ENCODE measurements around the gene DLX2.

The DLX2 gene

DNA sequence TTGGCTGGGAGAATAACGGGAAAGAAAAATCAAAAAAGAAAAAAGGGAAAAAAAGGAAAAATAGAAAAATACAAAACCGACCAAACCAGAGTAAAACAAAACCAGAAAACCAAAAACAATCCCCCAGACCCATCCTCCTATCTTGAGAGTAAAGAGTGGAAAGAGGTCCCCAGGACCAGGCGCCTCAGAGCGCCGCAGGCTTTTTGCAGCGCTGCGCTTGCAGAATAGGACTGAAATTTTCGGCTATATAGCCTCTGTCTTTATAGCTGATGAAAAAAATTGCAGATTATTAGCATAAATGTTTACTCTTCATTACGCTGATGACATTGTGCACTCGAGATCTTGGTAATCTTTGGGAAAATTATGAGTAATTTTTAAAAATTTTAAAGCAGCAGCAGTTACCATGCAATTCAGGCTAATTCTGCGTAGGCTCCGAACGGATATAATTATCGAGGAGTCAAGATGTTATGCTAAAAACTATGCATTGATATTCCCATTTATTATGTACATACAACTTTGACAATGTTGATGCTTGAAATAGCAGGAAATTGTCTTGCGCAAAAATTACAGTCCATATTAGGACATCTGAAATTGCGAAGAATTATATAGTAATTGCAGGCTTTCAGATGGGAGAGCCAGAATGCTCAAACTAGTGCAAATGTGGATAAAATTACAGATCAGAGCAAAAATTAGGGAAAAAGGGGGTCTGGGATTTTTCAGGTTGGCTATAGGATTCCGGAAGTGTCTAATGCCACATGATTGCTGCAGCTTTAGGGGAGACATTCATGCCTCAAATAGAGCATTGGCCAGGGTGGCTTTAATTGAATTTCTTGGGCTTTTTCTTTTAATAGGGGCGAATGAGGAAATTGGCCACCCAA is 9.0 kb downstream of the DLX2 start:
- peak; percentile 33 for DNase-seq

DNA sequence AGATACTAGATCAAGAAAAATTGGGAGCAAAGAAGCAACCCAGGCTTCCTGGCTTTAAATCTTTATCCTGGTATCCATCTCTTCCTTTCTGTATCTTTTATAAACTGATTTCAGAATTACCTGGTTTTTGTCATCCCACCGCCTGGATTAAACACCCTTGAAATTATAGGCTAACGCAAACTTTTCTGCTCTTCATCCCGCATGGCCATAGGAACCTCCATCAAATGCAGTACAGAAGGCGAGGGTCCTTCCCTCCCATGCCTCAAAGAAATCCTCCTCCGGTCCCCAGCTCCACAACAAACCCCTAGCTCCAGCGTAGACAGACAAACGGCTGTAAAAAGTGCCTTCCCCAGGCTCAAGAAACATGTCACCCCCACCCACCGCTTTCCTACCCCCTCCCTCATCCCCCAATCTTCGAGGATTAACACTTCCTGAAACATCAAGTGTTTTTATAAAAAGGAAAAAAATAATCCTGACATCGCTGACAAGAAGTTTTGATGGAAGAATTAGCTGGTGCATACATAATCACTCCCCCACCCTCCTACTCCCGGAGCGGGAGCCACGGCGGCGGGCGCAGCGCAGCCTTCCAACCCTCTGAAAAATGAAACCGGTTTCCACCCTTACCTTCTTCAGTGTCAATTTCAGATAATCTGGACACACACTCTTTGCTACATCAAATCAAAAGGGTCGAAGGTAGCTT is 9.8 kb downstream of the DLX2 start:
- no peak for DNase-seq

- peak; percentile 14 for DNase-seq
These were observed 10.7 kb downstream of the DLX2 start for GRCh38 chr2:172091761-172092566.

- peak; percentile 5 for DNase-seq
These were observed 11.6 kb downstream of the DLX2 start for GRCh38 chr2:172091000-172091641.

DNA sequence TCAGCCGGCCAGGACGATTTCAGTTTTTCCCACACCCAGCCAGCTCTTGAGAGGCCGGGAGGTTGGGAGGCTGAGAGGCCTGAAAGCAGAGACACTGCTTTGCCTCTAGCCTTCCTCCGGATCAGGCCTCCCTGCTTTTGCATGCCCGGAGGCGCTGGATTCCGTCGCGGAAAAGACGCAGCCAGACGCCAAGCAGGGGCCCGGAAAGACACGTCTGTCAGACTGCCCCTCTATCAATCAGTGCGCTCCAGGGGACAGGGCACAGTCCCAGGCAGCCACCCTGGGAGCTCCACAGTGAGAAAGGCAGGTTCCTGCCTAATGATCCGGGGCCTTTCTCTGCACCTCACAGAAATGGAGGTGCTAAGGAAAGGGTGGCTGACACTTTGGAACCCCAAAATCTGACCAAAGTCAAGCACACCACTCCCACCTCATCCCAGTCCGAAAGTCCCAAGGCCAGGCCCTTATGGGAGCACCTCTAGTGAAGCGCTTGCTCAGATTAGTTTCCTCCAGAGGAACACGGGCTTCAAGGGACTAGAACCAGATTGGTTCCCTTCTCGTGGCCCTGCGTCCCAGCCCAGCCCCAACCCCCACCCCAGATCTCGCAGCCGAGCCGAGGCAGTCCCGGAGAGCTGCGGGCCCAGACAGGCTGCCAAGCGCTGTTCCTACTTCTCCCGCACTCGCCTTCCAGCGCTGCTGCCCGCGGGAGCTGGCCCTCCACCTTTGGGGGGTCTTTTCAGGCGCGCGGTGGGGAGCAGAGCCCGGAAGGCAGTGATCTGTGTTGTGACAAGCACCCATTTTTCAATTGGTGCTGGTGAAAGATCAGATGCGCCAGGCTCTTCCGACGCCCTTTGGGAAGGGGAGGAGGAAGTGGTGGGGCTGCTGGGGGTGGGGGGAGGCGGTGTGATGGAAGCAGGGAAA is 12.4 kb downstream of the DLX2 start:
- peak; percentile 13 for DNase-seq

DNA sequence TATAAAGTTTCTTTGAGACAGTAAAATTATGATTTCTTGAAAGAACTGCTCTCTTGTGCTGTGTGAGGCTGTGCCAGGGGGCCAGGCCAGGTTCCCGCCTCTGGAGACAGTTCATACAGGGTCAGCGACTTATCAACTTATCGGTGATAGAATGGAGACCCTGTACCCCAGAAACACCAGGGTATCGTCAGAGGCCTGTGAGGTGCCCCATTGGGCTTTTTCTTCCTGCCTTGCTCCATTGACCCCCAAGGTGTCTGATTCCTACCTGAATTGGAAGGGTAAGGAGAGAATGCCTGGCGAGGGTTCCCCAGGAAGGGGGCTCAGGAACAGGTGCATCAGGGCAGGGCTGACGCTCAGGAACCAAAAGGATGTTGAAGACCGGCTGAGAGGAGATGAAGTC is 13.1 kb downstream of the DLX2 start:
- no peak for DNase-seq

- no peak for DNase-seq
These were observed 13.6 kb downstream of the DLX2 start for GRCh38 chr2:172089005-172089504.

- DNase-seq, result peak; percentile 16
These were observed 14.3 kb downstream of the DLX2 start for GRCh38 chr2:172088245-172089004.

DNA sequence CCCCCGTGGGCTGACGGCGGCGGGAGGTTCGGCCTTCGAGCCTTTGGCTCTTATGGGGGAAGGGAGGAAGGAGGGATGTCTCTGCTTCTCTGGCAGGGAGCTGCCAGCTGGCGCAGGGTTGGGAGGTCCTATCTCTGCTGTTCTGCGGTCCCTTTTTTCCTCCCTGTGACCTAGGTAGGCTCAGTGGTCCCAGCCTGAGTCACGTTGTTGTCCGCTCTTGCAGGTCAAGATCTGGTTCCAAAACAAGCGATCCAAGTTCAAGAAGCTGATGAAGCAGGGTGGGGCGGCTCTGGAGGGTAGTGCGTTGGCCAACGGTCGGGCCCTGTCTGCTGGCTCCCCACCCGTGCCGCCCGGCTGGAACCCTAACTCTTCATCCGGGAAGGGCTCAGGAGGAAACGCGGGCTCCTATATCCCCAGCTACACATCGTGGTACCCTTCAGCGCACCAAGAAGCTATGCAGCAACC is 14.9 kb downstream of the DLX2 start:
- DNase-seq, result peak; percentile 12

- peak; percentile 8 for DNase-seq
These were observed 15.4 kb downstream of the DLX2 start for GRCh38 chr2:172087207-172087779.

- DNase-seq, result peak; percentile 69
These were observed 16.2 kb downstream of the DLX2 start for GRCh38 chr2:172086241-172087206.

- no peak for DNase-seq
These were observed 17.1 kb downstream of the DLX2 start, which contains the start of gene DLX1 for GRCh38 chr2:172085460-172086159. TSS of gene DLX1 (plus strand) at chr2:172085507. CDS start at chr2:172085678, 171 bp downstream.

- peak; percentile 94 for DNase-seq
These were observed 17.8 kb downstream of the DLX2 start for GRCh38 chr2:172084645-172085459.

GRCh38 chr2:172084395-172084644 is 18.4 kb downstream of the DLX2 start:
- DNase-seq, result peak; percentile 59

- peak; percentile 24 for DNase-seq
These were observed 18.9 kb downstream of the DLX2 start for GRCh38 chr2:172083628-172084394.

- peak; percentile 32 for DNase-seq
These were observed 19.6 kb downstream of the DLX2 start for GRCh38 chr2:172082944-172083627.
